ENCODE measurements around the gene SPAG5. TPM values are rescaled to one million over a fixed set of nuclear protein-coding genes. Genes with fewer than 3 reads are reported as not detected.
A peak's percentile ranks its signal among the peaks of the same experiment; 100 is the strongest.

The SPAG5 gene
- total and polyA plus RNA-seq, 4 donors = 10.6 to 41.8 (median 12.8) TPM

- Histone ChIP-seq H3K4me3 (ENCODE audit: low read depth in 1 of 3, low read length in 3 of 3) (no peak overlapping the region), H3K27ac (ENCODE audit: low read depth in 1 of 2, low read length in 2 of 2) (peak overlapping the region; percentile 15 to 56), H3K27me3 (ENCODE audit: control insufficient read depth in 4 of 4, insufficient read depth in 4 of 4, low read length in 3 of 4) (no peaks in the 10 kb centered on the region), H3K9ac (ENCODE audit: low read depth in 1 of 2, low read length in 2 of 2) (no peak overlapping the region), H3K36me3 (ENCODE audit: control insufficient read depth in 4 of 4, insufficient read depth in 3 of 4, low read depth in 1 of 4, low read length in 3 of 4) (peaks cover 2 to 30% (median 29%) of the 10 kb centered on the region in 4 donors), H3K9me3 (ENCODE audit: control insufficient read depth in 4 of 4, low read length in 3 of 4) (no peaks in the 10 kb centered on the region), H3K4me1 (ENCODE audit: control insufficient read depth in 4 of 4, insufficient read depth in 4 of 4, low read length in 3 of 4) (peaks cover 8 to 27% (median 23%) of the 10 kb centered on the region in 4 donors)
- DNase-seq (ENCODE audit: low spot score) = no peak
- peak; percentile 44 for TF ChIP-seq SP1 (IDR thresholded peaks at IDR 0.05)
- no peak for TF ChIP-seq HNF4G (IDR thresholded peaks at IDR 0.05)
- peak; percentile 56 to 74 for TF ChIP-seq HNF4A (conservative IDR thresholded peaks at IDR 0.05)
- TF ChIP-seq RXRA (IDR thresholded peaks at IDR 0.05) = peak; percentile 20 to 22
- no peak for TF ChIP-seq FOXA1 (IDR thresholded peaks at IDR 0.05)
- WGBS = 40% methylated on average over 4 of the region's 4 CpGs
These were observed 28.0 kb upstream of the SPAG5 start for GRCh38 chr17:28626818-28627217.

GRCh38 chr17:28624148-28624547, 25.3 kb upstream of the SPAG5 start:
- no peak for DNase-seq (ENCODE audit: low spot score)
- peak overlapping the region; percentile 58 to 86 for H3K27ac ChIP-seq (ENCODE audit: low read depth in 1 of 2, low read length in 2 of 2)
- no peaks in the 10 kb centered on the region for H3K9me3 ChIP-seq (ENCODE audit: control insufficient read depth in 4 of 4, low read length in 3 of 4)
- H3K4me3 ChIP-seq (ENCODE audit: low read depth in 1 of 3, low read length in 3 of 3) = no peak overlapping the region
- H3K4me1 ChIP-seq (ENCODE audit: control insufficient read depth in 4 of 4, insufficient read depth in 4 of 4, low read length in 3 of 4) = peaks cover 11 to 40% (median 33%) of the 10 kb centered on the region in 4 donors
- H3K9ac ChIP-seq (ENCODE audit: low read depth in 1 of 2, low read length in 2 of 2) = no peak overlapping the region
- peaks cover 0 to 34% (median 32%) of the 10 kb centered on the region in 4 donors for H3K36me3 ChIP-seq (ENCODE audit: control insufficient read depth in 4 of 4, insufficient read depth in 3 of 4, low read depth in 1 of 4, low read length in 3 of 4)
- WGBS = 62% methylated on average over 2 of the region's 2 CpGs
- no peaks in the 10 kb centered on the region for H3K27me3 ChIP-seq (ENCODE audit: control insufficient read depth in 4 of 4, insufficient read depth in 4 of 4, low read length in 3 of 4)
- TF ChIP-seq RXRA (IDR thresholded peaks at IDR 0.05) (peak in 1 of 2 donors; percentile 10), YY1 (IDR thresholded peaks at IDR 0.05) (no peak)

GRCh38 chr17:28623696-28624095, 24.9 kb upstream of the SPAG5 start:
- peaks cover 3 to 38% (median 36%) of the 10 kb centered on the region in 4 donors for H3K36me3 ChIP-seq (ENCODE audit: control insufficient read depth in 4 of 4, insufficient read depth in 3 of 4, low read depth in 1 of 4, low read length in 3 of 4)
- TF ChIP-seq HNF4A (conservative IDR thresholded peaks at IDR 0.05) = no peak
- TF ChIP-seq ATF3 (IDR thresholded peaks at IDR 0.05) = no peak
- TF ChIP-seq ZBTB33 (IDR thresholded peaks at IDR 0.05) = no peak
- no peak for TF ChIP-seq YY1 (IDR thresholded peaks at IDR 0.05)
- no peak for TF ChIP-seq REST (IDR thresholded peaks at IDR 0.05)
- TF ChIP-seq NR2F2 (IDR thresholded peaks at IDR 0.05) = no peak
- no peak for TF ChIP-seq HNF4G (IDR thresholded peaks at IDR 0.05)
- no peak for TF ChIP-seq RXRA (IDR thresholded peaks at IDR 0.05)
- no peak for TF ChIP-seq TAF1 (conservative IDR thresholded peaks at IDR 0.05)
- no peak for TF ChIP-seq CTCF (IDR thresholded peaks at IDR 0.05; ENCODE audit: low read depth, low read length, missing input control)
- no peak for TF ChIP-seq FOXA1 (IDR thresholded peaks at IDR 0.05)
- TF ChIP-seq GABPA (IDR thresholded peaks at IDR 0.05 in 1 of 2, conservative IDR thresholded peaks at IDR 0.05 in 1 of 2) = no peak
- no peak for TF ChIP-seq EGR1 (IDR thresholded peaks at IDR 0.05; ENCODE audit: low read depth in 2 of 2)
- TF ChIP-seq RAD21 (IDR thresholded peaks at IDR 0.05) = no peak
- TF ChIP-seq MAX (IDR thresholded peaks at IDR 0.05) = no peak
- no peak for TF ChIP-seq SP1 (IDR thresholded peaks at IDR 0.05)
- no peak for TF ChIP-seq FOXA2 (IDR thresholded peaks at IDR 0.05)
- TF ChIP-seq JUND (IDR thresholded peaks at IDR 0.05) = no peak

More at GRCh38 chr17:28623696-28624095, 24.9 kb upstream of the SPAG5 start:
- DNase-seq (ENCODE audit: low spot score) = no peak
- WGBS = 60% methylated on average over 4 of the region's 4 CpGs
- H3K4me1 ChIP-seq (ENCODE audit: control insufficient read depth in 4 of 4, insufficient read depth in 4 of 4, low read length in 3 of 4) = peaks cover 11 to 40% (median 33%) of the 10 kb centered on the region in 4 donors
- H3K9ac ChIP-seq (ENCODE audit: low read depth in 1 of 2, low read length in 2 of 2) = no peak overlapping the region
- peak overlapping the region; percentile 58 to 86 for H3K27ac ChIP-seq (ENCODE audit: low read depth in 1 of 2, low read length in 2 of 2)
- H3K4me3 ChIP-seq (ENCODE audit: low read depth in 1 of 3, low read length in 3 of 3) = peak overlapping the region in 1 of 3 donors; percentile 4
- no peaks in the 10 kb centered on the region for H3K27me3 ChIP-seq (ENCODE audit: control insufficient read depth in 4 of 4, insufficient read depth in 4 of 4, low read length in 3 of 4)
- no peaks in the 10 kb centered on the region for H3K9me3 ChIP-seq (ENCODE audit: control insufficient read depth in 4 of 4, low read length in 3 of 4)

Measured in liver (tissue), 9 donors.